GM12878 (cell line): ENCODE results near the gene PAX6. TPM values are rescaled to one million over a fixed set of nuclear protein-coding genes. Genes with fewer than 3 reads are reported as not detected.

Experiments used
- ATAC-seq: fragments of 200-7000 bp; cut with Tn5 transposase; 3 replicates; pipeline ENCODE4 v1.9.1; 2020; ENCODE audit warnings: mild to moderate bottlenecking, moderate library complexity
- BruUV-seq: library from RNA; stranded (reverse); fragments of 400-500 nt; replicated peaks from 2 replicates; lab custom pipeline; 2021; lab: Mats Ljungman, UMichigan
- CTCF ChIA-PET: fragments of 300-600 bp; sonication (Branson Sonifier 250); formaldehyde crosslinking; extraction: SDS; loops from one replicate; lab custom pipeline; 2021; ENCODE audit warnings: inconsistent platforms; lab: Yijun Ruan, JAX
- POLR2A ChIA-PET: fragments of 350-600 bp; formaldehyde crosslinking; extraction: SDS; loops from one replicate; lab custom pipeline; 2021; ENCODE audit warnings: inconsistent platforms; lab: Charles Lee
- RAD21 ChIA-PET: fragments of 300-600 bp; sonication (Branson Sonifier 250); formaldehyde crosslinking; loops from one replicate; lab custom pipeline; 2023; ENCODE audit warnings: antibody characterized with exemption; ENCODE audit not compliant: unreplicated experiment; lab: Charles Lee
- SMC1A ChIA-PET: fragments of 300-600 bp; sonication (Branson Sonifier 250); formaldehyde crosslinking; loops from one replicate; lab custom pipeline; 2023; ENCODE audit not compliant: unreplicated experiment, uncharacterized antibody; lab: Charles Lee
- DNase-seq: peaks from one replicate; pipeline ENCODE4 v3.0.0-alpha.2; 2011; ENCODE audit warnings: low read depth, low spot score
- FAIRE-seq: peaks from 3 replicates; lab custom pipeline; 2011; peaks lifted over from hg19 to GRCh38; lab: Jason Lieb, UNC
- H2AFZ ChIP-seq: 2 replicates; pipeline ENCODE4 v1.6.0; 2011; ENCODE audit warnings: low read depth, low read length, control low read depth; ENCODE audit not compliant: control insufficient read depth
- H3K27ac ChIP-seq: 2 replicates; pipeline ENCODE4 v1.5.1; 2011; ENCODE audit warnings: control low read depth; ENCODE audit not compliant: control insufficient read depth, insufficient read depth
- H3K27me3 ChIP-seq, 2 experiments: replicated peaks in 1 of 2; 2 replicates each; pipeline versions ENCODE4 v1.6.0 to v1.6.1; 2011; ENCODE audit warnings: low read length in 1 of 2; ENCODE audit not compliant: control insufficient read depth in 2 of 2, insufficient read depth in 2 of 2
- H3K36me3 ChIP-seq, 2 experiments: 2 replicates each; pipeline ENCODE4 v1.5.1; 2011; ENCODE audit warnings: low read length in 1 of 2; ENCODE audit not compliant: control insufficient read depth in 2 of 2, insufficient read depth in 2 of 2
- H3K4me1 ChIP-seq: 2 replicates; pipeline ENCODE4 v1.6.1; 2011; ENCODE audit warnings: mild to moderate bottlenecking, low read length, moderate library complexity, mixed read lengths; ENCODE audit not compliant: control insufficient read depth, insufficient read depth
- H3K4me2 ChIP-seq: 2 replicates; pipeline ENCODE4 v1.6.0; 2011; ENCODE audit warnings: control low read depth; ENCODE audit not compliant: control insufficient read depth, insufficient read depth
- H3K4me3 ChIP-seq: fragments of 200-600 bp; sonication (generic); 2 replicates; pipeline ENCODE4 v1.5.1; 2016
- H3K79me2 ChIP-seq: 2 replicates; pipeline ENCODE4 v1.6.0; 2011; ENCODE audit warnings: low read length; ENCODE audit not compliant: control insufficient read depth, insufficient read depth
- H3K9ac ChIP-seq: 2 replicates; pipeline ENCODE4 v1.8.0; 2011; ENCODE audit warnings: low read length, control low read depth, mixed read lengths; ENCODE audit not compliant: control insufficient read depth, insufficient read depth
- H3K9me3 ChIP-seq: replicated peaks from 3 replicates; pipeline ENCODE4 v1.5.1; 2011; ENCODE audit warnings: mild to moderate bottlenecking, low read length; ENCODE audit not compliant: control insufficient read depth, insufficient read depth
- H4K20me1 ChIP-seq: 2 replicates; pipeline ENCODE4 v1.6.0; 2011; ENCODE audit not compliant: control insufficient read depth, insufficient read depth
- ATF2 ChIP-seq: IDR thresholded peaks from 2 replicates; pipeline ENCODE4 v1.6.1; 2012; ENCODE audit warnings: low read length, inconsistent platforms
- EP300 ChIP-seq, 2 experiments: fragments of 150-350 bp in 1 of 2; IDR thresholded peaks; 2 replicates each; pipeline ENCODE4 v1.6.1; 2011 to 2012; ENCODE audit warnings: low read depth in 2 of 2, low read length in 2 of 2, borderline replicate concordance in 1 of 2, improper control_type of control experiment in 1 of 2, inconsistent platforms in 1 of 2; ENCODE audit not compliant: control insufficient read depth in 1 of 2
- EZH2 ChIP-seq: IDR thresholded peaks from 2 replicates; pipeline ENCODE4 v1.6.1; 2012; ENCODE audit warnings: low read depth, mild to moderate bottlenecking, control low read depth, inconsistent platforms, low read length, borderline replicate concordance; ENCODE audit not compliant: control insufficient read depth
- NR2C2 ChIP-seq: IDR thresholded peaks from 2 replicates; pipeline ENCODE4 v1.6.1; 2011; ENCODE audit warnings: borderline replicate concordance, low read depth; ENCODE audit not compliant: control insufficient read depth, insufficient read length
- POLR2A ChIP-seq: IDR thresholded peaks from 2 replicates; pipeline ENCODE4 v1.6.1; 2011; ENCODE audit warnings: low read depth, mild to moderate bottlenecking, low read length
- RUNX3 ChIP-seq: IDR thresholded peaks from 2 replicates; pipeline ENCODE4 v1.6.1; 2012; ENCODE audit warnings: low read length, inconsistent platforms
- ZBTB40 ChIP-seq: fragments of 450-650 bp; IDR thresholded peaks from 2 replicates; pipeline ENCODE4 v1.6.1; 2016; ENCODE audit warnings: mild to moderate bottlenecking, moderate library complexity, borderline replicate concordance
- ZNF24 ChIP-seq: fragments of 450-650 bp; IDR thresholded peaks from 2 replicates; pipeline ENCODE4 v1.6.1; 2017; ENCODE audit warnings: antibody characterized with exemption, mild to moderate bottlenecking
- ZNF384 ChIP-seq: IDR thresholded peaks from 2 replicates; pipeline ENCODE4 v1.6.1; 2012; ENCODE audit warnings: low read depth, mild to moderate bottlenecking, low read length, improper control_type of control experiment, borderline replicate concordance
- WGBS: methylation state at CpG from one replicate; pipeline ENCODE4 v1.1.6; 2016; ENCODE audit warnings: low lambda C conversion rate; ENCODE audit not compliant: insufficient replicate concordance, insufficient coverage; ENCODE audit errors: missing lambda C conversion rate; 5-methylcytosine and 5-hydroxymethylcytosine counted together
- in situ Hi-C: fragments of 300-500 bp; cut with MboI; formaldehyde crosslinking; loops from 9 replicates; pipeline ENCODE4 v1.14.3; 2018; ENCODE audit warnings: mixed read lengths
- intact Hi-C: fragments of 100-400 bp; cut with micrococcal nuclease; formaldehyde crosslinking; loops from one replicate; pipeline ENCODE4 v1.14.2; 2022; ENCODE audit not compliant: unreplicated experiment
- polyA plus RNA-seq, 11 experiments: library from polyadenylated mRNA; depleted of rRNA in 4 of 11; unstranded in 6 of 11; stranded (reverse) in 5 of 11; fragments of >200 nt; fragmentation: Nextera tagmentation in 4 of 11; fragmentation: Illumina TruSeq in 1 of 11; extraction: Ambion mirVana in 4 of 11; extraction: Trizol in 1 of 11; gene quantifications; 1 replicate in 1 of 11; 2 replicates in 10 of 11; pipeline versions ENCODE4 v1.2.1 to v1.2.3, GENCODE V29; 2011 to 2016; ENCODE audit warnings: inconsistent platforms in 2 of 11, missing spikeins in 2 of 11, low read depth in 1 of 11
- total RNA-seq, 4 experiments: library from RNA; depleted of rRNA in 3 of 4; stranded (reverse); fragments of >200 nt in 3 of 4; fragmentation: Illumina TruSeq in 1 of 4; extraction: Trizol in 1 of 4; gene quantifications; 2 replicates each; pipeline versions ENCODE4 v1.2.1 to v1.2.3, GENCODE V29; 2013 to 2021

Gene PAX6
- total and polyA plus RNA-seq, 10 of the 15 experiments (the other 5 are each of a cell fraction or from before 2014, with no cell fraction given) = 0.06 to 0.26 (median 0.10) TPM; not detected in 3

- peaks cover 14% of the 10 kb centered on the region; the same call in 1 of the 2 replicates for H3K4me1 ChIP-seq
- DNase-seq = no peak
- no peak overlapping the region for H3K27ac ChIP-seq
- H3K36me3 ChIP-seq = no peaks in the 10 kb centered on the region
- no peak overlapping the region for H2AFZ ChIP-seq
- intact Hi-C loops = loop anchor here (10.0 kb wide), 1 partner anchor 165 kb away; no protein-coding TSS in a partner anchor
- in situ Hi-C loops = no loop called here
- FAIRE-seq = no peak
- no peaks in the 10 kb centered on the region for H4K20me1 ChIP-seq
- H3K4me2 ChIP-seq = peak overlapping the region; percentile 87; the same call in 1 of the 2 replicates
- no peaks in the 10 kb centered on the region for H3K79me2 ChIP-seq
- no peak overlapping the region for H3K4me3 ChIP-seq
- H3K27me3 ChIP-seq = peaks cover 37 to 65% of the 10 kb centered on the region in 2 experiments
- 48% methylated on average over 6 of the region's 6 CpGs for WGBS
- no peaks in the 10 kb centered on the region; the same call in 2 of the 3 replicates for H3K9me3 ChIP-seq
- H3K9ac ChIP-seq = no peak overlapping the region
- ChIA-PET SMC1A (no interaction called here), RAD21 (no interaction called here), POLR2A (no interaction called here)
- BruUV-seq = no TSS peak
- no peak for TF ChIP-seq NR2C2
- no peak for TF ChIP-seq ATF2
- TF ChIP-seq EZH2 = 0 out of 2 replicates have a peak, but pooled peaks have one; percentile 47
- no peak for TF ChIP-seq RUNX3
- no peak for TF ChIP-seq POLR2A
- TF ChIP-seq ZBTB40 = no peak
- TF ChIP-seq ZNF384 = no peak
- TF ChIP-seq ZNF24 = no peak
- no peak for TF ChIP-seq EP300 (IDR thresholded peaks at IDR 0.05; ENCODE audit: borderline replicate concordance in 1 of 2, control insufficient read depth in 1 of 2, low read depth in 2 of 2, low read length in 2 of 2)
- TF ChIP-seq, all 136 proteins: peak for 1
- CTCF ChIA-PET = interaction anchor here (2.5 kb wide), 1 partner anchor 168 kb away, joined by 5 read pairs; no protein-coding TSS in a partner anchor
- no peak for ATAC-seq
These were observed 1.6 kb downstream of the PAX6 start for GRCh38 chr11:31809541-31809856.
